Epithelial cell of proximal tubule (primary cell): ENCODE measurements around the gene LRRC43. TPM values are rescaled to one million over a fixed set of nuclear protein-coding genes. Genes with fewer than 3 reads are reported as not detected.
"Not testable (repeated sequence)": the region's sequence is repeated elsewhere in the genome, so short reads cannot be mapped to it uniquely, and the experiment has no call there.

Experiments used
- DNase-seq: peaks from one replicate; pipeline ENCODE4 v3.0.0-alpha.2; 2011; ENCODE audit warnings: low read depth
- H3K4me3 ChIP-seq: 2 replicates; pipeline ENCODE4 v1.5.1; 2011; ENCODE audit warnings: low read depth, mild to moderate bottlenecking, low read length
- total RNA-seq: library from RNA; depleted of rRNA; stranded (reverse); fragments of >200 nt; gene quantifications from 2 replicates; pipeline ENCODE4 v1.2.3, GENCODE V29; 2015
- TF ChIP-seq, protein P1 (sequence below): conservative IDR thresholded peaks from 2 replicates; pipeline ENCODE4 v1.5.1; 2012; ENCODE audit warnings: low read depth, mild to moderate bottlenecking, low read length

LRRC43 gene
- total RNA-seq, 1 donor from 2014 or later = not detected

DNA sequence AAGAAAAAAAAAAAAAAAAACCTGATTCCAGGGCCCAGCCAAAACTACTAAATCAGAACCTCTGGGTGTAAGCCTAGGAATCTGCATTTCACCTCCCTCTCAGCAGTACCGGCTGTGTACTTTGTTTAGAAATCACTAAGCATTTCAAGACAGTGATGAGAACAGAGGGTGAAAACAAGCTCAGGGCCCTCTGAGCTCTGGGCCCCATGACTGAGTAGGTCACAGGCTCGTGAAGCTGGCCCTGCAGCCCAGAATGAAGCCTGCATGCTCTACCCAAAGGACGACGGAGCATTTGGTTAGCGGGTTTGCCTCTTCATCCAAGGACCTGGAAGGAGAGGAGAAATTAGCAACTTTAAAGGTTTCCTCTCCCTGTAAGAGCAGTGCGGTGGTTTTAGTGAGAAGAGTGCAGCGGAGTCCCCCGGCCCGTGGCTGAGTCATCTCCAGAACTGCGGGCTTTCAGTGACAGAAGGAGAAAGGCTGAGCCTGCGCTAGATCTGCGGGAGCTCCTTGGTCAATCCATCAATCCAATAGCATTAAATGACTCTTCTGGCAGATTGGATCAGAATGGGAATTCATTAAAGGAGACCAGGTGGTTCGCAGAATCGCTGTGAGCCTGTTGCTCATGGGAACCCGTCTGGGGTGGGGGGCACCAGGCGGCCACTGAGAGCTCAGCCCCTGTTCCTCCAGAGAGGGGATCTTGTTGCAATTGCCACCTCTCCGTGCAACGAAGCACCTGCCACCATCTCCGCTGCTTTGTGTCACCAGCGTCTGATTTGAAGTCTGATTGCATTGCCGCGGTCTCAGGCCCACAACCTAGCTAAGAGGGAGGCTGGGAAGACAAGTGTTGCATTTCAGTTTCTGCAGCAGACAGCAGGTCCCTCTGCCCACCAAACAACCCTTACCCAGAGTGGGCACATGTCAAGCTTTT, 16.2 kb upstream of the LRRC43 start:
- no peak overlapping the region for H3K4me3 ChIP-seq
- TF ChIP-seq, protein P1, sequence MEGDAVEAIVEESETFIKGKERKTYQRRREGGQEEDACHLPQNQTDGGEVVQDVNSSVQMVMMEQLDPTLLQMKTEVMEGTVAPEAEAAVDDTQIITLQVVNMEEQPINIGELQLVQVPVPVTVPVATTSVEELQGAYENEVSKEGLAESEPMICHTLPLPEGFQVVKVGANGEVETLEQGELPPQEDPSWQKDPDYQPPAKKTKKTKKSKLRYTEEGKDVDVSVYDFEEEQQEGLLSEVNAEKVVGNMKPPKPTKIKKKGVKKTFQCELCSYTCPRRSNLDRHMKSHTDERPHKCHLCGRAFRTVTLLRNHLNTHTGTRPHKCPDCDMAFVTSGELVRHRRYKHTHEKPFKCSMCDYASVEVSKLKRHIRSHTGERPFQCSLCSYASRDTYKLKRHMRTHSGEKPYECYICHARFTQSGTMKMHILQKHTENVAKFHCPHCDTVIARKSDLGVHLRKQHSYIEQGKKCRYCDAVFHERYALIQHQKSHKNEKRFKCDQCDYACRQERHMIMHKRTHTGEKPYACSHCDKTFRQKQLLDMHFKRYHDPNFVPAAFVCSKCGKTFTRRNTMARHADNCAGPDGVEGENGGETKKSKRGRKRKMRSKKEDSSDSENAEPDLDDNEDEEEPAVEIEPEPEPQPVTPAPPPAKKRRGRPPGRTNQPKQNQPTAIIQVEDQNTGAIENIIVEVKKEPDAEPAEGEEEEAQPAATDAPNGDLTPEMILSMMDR = no peak
- DNase-seq = no peak

DNA sequence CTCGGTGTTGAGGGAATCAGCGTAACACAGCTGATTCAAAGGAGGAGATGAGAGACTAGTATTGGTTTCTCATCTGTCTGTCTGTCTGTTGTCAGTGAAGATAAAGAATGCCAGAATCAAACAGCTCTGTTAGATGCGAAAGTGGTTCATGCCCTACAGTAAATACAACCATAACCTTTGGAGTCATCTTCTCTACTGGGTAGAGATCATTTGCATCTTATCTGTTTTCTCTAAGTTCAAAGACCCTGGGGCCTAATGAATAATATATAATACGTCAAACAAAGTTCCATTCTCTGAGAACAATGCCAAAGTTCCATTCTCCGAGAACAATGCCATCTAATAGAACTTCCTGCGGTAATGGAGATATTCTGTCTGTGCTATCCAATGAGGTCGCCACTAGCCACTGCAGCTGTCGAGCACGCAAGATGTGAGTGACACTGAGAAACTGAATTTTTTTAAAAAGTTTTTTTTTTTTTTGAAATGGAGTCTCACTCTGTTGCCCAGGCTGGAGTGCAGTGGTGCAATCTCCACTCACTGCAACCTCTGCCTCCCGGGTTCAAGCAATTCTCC, 15.5 kb upstream of the LRRC43 start:
- no peak for DNase-seq
- TF ChIP-seq, protein P1 = no peak
- H3K4me3 ChIP-seq = no peak overlapping the region

DNA sequence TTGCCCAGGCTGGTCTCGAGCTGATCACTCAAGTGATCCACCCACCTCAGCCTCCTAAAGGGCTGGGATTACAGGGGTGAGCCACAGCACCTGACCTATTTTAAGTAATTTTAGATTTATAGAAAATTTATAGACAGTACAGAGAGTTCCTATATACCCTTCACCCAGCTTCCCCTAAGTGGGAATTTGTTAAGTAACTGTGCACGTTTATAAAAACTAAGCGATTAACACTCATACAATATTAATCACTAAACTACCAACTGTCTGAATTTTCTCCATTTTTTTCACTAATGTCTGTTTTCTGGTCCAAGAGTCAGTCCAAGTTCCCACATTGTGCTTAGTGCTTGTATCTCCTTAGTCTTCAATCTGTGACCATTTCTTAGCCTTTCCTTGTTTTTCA, 14.4 kb upstream of the LRRC43 start:
- TF ChIP-seq, protein P1 = no peak
- DNase-seq = no peak
- H3K4me3 ChIP-seq = no peak overlapping the region

DNA sequence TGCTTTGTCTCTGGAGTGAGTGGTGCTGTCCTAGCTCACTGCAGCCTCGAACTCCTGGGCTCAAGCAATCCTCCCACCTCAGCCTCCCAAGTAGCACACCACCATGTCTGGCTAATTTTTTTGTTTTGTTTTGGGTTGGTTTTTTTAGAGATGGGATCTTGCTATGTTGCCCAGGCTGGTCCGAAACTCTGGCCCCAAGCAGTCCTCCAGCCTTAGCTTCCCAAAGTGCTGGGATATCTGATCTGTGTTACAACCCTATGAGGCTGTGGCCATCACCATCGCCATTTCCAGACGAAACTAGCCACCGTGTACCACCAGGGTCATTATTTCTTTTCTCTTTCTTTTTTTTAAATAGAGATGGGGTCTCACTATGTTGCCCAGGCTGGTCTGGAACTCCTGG, 11.5 kb upstream of the LRRC43 start:
- no peak for DNase-seq
- H3K4me3 ChIP-seq = no peak overlapping the region
- TF ChIP-seq, protein P1 = no peak

DNA sequence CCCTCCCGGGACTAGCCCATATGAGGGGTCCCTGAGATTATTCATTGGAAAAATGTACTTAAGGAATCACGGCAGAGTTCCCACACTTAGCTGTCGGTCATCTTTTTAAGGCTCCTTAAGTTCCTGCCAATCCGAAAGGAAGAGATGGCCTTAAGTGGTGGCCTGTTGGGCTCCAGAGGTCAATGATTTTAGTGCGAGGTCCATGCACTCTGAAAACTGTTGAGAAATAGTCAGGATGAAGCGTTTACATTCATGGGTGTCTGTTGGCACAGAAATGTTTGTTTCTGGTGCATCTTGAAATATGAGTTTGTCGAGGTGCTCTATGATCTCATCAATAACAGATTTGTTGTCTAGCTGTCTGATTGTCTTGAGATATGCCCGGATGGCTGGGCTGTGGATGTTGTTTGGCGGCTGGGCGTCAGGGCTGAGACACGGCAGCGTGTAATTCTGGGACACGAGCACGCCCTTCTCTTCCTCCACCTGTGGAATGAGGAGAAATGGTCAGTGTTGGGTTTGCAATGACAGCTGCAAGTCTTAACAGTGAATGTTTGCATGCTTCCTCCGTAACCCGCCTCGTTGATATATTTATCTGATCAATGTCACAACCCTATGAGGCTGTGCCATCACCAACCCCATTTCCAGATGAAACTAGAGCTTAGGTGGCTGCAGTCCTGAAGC, 10.5 kb upstream of the LRRC43 start:
- DNase-seq = no peak
- H3K4me3 ChIP-seq = no peak overlapping the region
- TF ChIP-seq, protein P1 = no peak

DNA sequence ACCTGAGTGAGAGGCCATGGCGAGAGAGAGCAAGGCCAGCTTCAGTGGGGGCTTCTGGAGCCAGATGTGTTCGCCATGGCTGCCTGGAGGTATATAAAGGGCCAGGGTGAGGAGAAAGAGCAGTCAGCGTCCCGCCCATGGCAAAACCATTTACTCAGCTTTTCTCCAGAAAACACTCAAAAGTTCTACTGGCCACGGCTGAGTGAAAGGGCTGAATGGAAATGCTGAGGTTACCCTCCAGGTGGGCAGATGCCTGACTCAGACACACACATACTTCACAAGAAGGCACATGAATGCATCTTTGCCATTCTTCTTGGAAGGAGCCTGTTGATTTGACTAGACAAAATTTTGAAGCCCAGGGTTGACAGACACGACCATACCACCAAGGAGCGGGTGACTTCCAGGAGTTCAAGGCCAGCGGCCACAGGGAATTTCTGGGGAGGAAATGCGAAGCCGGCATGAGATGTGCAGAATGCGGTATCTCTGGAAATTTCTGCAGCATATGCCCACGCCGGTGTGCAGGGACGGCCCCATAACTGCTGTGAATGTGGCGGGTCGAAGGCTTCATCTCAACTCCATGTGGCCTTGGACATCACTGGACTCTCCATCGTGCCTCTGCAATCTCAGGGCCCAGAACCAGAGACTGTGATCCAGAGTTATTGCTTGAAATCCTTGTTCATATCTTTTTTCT, 8.6 kb upstream of the LRRC43 start, which contains the start of gene IL31:
TSS of gene IL31 (minus strand) at position 67 of the 691 bp plus-strand sequence. CDS start at position 18, 49 bp downstream.
- TF ChIP-seq, protein P1 = no peak
- no peak within 1 kb of the TSS for H3K4me3 ChIP-seq
- DNase-seq = no peak

DNA sequence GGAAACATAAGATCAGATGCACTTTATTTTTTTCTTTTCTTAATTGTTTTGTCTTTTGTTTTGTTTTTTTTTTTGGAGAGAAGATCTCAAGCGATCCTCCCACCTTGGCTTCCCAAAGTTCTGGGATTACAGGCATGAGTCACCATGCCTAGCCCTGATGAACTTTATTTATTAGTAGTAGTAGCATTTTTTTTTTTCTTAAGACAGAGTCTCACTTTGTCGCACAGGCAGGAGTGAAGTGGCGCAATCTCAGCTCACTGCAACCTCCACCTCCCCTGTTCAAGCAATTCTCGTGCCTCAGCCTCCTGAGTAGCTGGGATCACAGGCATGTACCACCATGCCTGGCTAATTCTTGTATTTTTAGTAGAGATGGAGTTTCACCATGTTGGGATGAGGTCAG, 6.5 kb upstream of the LRRC43 start:
- DNase-seq = not testable (repeated sequence)

More for the DNA sequence above, 6.5 kb upstream of the LRRC43 start:
- H3K4me3 ChIP-seq = not testable (repeated sequence)
